ENCODE results near the gene XPNPEP2.

DNA sequence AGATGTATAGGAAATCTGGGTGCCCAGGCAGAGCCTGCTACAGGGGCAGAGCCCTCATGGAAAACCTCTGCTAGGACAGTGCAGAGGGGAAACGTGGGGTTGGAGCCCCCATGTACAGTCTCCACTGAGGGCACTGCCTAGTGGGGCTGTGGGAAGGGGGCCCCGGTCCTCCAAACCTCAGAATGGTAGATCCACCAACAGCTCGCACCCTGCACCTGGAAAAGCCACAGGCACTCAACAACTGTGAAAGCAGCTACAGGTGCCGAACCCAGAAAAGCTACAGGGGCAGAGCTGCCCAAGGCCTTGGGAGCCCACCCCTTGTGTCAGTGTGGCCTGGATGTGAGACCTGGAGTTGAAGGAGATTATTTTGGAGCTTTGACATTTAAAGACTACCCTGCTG is 5.4 kb upstream of the XPNPEP2 start:
- TF ChIP-seq, protein P1, sequence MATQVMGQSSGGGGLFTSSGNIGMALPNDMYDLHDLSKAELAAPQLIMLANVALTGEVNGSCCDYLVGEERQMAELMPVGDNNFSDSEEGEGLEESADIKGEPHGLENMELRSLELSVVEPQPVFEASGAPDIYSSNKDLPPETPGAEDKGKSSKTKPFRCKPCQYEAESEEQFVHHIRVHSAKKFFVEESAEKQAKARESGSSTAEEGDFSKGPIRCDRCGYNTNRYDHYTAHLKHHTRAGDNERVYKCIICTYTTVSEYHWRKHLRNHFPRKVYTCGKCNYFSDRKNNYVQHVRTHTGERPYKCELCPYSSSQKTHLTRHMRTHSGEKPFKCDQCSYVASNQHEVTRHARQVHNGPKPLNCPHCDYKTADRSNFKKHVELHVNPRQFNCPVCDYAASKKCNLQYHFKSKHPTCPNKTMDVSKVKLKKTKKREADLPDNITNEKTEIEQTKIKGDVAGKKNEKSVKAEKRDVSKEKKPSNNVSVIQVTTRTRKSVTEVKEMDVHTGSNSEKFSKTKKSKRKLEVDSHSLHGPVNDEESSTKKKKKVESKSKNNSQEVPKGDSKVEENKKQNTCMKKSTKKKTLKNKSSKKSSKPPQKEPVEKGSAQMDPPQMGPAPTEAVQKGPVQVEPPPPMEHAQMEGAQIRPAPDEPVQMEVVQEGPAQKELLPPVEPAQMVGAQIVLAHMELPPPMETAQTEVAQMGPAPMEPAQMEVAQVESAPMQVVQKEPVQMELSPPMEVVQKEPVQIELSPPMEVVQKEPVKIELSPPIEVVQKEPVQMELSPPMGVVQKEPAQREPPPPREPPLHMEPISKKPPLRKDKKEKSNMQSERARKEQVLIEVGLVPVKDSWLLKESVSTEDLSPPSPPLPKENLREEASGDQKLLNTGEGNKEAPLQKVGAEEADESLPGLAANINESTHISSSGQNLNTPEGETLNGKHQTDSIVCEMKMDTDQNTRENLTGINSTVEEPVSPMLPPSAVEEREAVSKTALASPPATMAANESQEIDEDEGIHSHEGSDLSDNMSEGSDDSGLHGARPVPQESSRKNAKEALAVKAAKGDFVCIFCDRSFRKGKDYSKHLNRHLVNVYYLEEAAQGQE (IDR thresholded peaks at IDR 0.05; ENCODE audit: insufficient read depth in 1 of 2, low read depth in 2 of 2, low read length in 1 of 2): no peak
- TF ChIP-seq, protein P2, sequence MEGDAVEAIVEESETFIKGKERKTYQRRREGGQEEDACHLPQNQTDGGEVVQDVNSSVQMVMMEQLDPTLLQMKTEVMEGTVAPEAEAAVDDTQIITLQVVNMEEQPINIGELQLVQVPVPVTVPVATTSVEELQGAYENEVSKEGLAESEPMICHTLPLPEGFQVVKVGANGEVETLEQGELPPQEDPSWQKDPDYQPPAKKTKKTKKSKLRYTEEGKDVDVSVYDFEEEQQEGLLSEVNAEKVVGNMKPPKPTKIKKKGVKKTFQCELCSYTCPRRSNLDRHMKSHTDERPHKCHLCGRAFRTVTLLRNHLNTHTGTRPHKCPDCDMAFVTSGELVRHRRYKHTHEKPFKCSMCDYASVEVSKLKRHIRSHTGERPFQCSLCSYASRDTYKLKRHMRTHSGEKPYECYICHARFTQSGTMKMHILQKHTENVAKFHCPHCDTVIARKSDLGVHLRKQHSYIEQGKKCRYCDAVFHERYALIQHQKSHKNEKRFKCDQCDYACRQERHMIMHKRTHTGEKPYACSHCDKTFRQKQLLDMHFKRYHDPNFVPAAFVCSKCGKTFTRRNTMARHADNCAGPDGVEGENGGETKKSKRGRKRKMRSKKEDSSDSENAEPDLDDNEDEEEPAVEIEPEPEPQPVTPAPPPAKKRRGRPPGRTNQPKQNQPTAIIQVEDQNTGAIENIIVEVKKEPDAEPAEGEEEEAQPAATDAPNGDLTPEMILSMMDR (IDR thresholded peaks at IDR 0.05): no peak
- TF ChIP-seq POLR2AphosphoS5 (IDR thresholded peaks at IDR 0.05; ENCODE audit: low read depth, low read length): no peak
- no peak for TF ChIP-seq SIN3A (IDR thresholded peaks at IDR 0.05; ENCODE audit: borderline replicate concordance, insufficient read depth, low read depth, low read length)
- no peak for TF ChIP-seq TCF7L2 (IDR thresholded peaks at IDR 0.05; ENCODE audit: low read depth, low read length)
